Measurements from ENCODE around the gene PRKRA. TPM values are rescaled to one million over a fixed set of nuclear protein-coding genes. Genes with fewer than 3 reads are reported as not detected.

Gene PRKRA
- total and polyA plus RNA-seq, 9 of the 15 experiments (the other 6 are each of a cell fraction or from before 2014, with no cell fraction given): 14.1 to 78.1 (median 52.3) TPM

DNA sequence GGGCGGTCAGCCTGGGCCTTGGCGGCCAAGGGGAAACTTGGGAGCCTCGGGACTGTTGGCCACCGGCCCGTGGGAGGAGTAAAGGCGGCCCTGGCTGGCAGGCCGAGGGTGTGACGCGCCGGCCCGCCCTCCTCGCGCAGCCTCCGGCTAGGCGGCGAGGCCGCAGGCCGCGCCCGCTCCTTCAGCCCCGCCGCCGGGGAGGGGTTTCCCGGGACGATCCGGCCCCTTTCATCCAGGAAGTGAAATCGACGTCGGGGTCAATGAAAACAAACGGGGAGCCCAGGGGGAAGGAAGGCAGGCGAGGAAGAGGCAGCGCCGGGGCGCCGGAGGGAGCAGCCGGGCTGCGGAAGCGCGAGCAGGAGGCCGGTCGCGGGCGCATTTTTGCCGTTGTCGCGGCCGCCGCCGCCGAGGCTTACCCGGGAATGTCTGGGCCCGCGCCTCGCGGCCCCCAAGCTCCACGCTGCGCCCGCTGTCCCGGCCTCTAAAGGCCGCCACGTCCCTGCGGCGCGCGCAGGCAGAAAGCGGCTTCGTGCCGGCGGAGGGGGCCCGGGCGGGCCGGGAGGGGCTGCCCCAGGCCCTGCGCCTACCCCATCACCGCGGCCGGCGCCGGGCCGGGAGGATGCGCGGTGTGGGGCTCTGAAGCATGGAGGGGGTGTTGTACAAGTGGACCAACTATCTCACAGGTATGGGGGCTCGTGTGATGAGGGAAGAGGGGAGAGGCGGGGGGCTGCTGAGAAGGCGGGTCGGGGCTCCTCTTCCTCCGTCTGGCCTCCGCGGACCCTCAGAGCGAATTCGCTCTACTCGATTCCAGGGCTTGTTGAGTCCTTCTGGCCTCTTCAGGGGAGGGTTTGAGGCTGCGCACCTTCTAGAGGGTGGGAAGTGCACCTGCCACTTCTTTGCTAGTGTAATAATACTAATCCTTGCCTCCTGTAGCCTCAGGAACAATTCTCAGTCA is 29.5 kb upstream of the PRKRA start, which contains the start of gene PLEKHA3 (continued):
- TF ChIP-seq, protein P1, sequence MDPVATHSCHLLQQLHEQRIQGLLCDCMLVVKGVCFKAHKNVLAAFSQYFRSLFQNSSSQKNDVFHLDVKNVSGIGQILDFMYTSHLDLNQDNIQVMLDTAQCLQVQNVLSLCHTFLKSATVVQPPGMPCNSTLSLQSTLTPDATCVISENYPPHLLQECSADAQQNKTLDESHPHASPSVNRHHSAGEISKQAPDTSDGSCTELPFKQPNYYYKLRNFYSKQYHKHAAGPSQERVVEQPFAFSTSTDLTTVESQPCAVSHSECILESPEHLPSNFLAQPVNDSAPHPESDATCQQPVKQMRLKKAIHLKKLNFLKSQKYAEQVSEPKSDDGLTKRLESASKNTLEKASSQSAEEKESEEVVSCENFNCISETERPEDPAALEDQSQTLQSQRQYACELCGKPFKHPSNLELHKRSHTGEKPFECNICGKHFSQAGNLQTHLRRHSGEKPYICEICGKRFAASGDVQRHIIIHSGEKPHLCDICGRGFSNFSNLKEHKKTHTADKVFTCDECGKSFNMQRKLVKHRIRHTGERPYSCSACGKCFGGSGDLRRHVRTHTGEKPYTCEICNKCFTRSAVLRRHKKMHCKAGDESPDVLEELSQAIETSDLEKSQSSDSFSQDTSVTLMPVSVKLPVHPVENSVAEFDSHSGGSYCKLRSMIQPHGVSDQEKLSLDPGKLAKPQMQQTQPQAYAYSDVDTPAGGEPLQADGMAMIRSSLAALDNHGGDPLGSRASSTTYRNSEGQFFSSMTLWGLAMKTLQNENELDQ (CRISPR knock-in tag; IDR thresholded peaks at IDR 0.05; ENCODE audit: borderline replicate concordance): no peak
- TF ChIP-seq, protein P2, sequence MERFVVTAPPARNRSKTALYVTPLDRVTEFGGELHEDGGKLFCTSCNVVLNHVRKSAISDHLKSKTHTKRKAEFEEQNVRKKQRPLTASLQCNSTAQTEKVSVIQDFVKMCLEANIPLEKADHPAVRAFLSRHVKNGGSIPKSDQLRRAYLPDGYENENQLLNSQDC (CRISPR knock-in tag; IDR thresholded peaks at IDR 0.05): 0 out of 2 replicates have a peak, but pooled peaks have one; percentile 66
- TF ChIP-seq RBBP5 (IDR thresholded peaks at IDR 0.05; ENCODE audit: borderline replicate concordance, insufficient read depth, low read length, poor library complexity, severe bottlenecking): peak; percentile 93
- peak; percentile 80 for TF ChIP-seq RB1 (IDR thresholded peaks at IDR 0.05; ENCODE audit: low read depth)
- peak in 1 of 2 experiments; percentile 24; a peak in 1 of 4 replicates for TF ChIP-seq SRF (CRISPR knock-in tag; IDR thresholded peaks at IDR 0.05)
- no peak for TF ChIP-seq ZNF445 (CRISPR knock-in tag; IDR thresholded peaks at IDR 0.05; ENCODE audit: low read depth)
- TF ChIP-seq FOXK2 (conservative IDR thresholded peaks at IDR 0.05 in 1 of 2, IDR thresholded peaks at IDR 0.05 in 1 of 2; ENCODE audit: low read depth in 2 of 2): no peak
- TF ChIP-seq ZNF133 (CRISPR knock-in tag; IDR thresholded peaks at IDR 0.05): no peak
- 0 out of 2 replicates have a peak, but pooled peaks have one; percentile 49 for TF ChIP-seq CHCHD3 (CRISPR knock-in tag; IDR thresholded peaks at IDR 0.05)
- TF ChIP-seq, protein P3, sequence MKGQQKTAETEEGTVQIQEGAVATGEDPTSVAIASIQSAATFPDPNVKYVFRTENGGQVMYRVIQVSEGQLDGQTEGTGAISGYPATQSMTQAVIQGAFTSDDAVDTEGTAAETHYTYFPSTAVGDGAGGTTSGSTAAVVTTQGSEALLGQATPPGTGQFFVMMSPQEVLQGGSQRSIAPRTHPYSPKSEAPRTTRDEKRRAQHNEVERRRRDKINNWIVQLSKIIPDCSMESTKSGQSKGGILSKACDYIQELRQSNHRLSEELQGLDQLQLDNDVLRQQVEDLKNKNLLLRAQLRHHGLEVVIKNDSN (CRISPR knock-in tag; IDR thresholded peaks at IDR 0.05): no peak
- no peak for TF ChIP-seq RUNX1 (IDR thresholded peaks at IDR 0.05; ENCODE audit: low read depth)
- TF ChIP-seq BHLHE40 (IDR thresholded peaks at IDR 0.05; ENCODE audit: low read length): peak; percentile 43; the same call in 1 of the 2 replicates
- TF ChIP-seq, protein P4, sequence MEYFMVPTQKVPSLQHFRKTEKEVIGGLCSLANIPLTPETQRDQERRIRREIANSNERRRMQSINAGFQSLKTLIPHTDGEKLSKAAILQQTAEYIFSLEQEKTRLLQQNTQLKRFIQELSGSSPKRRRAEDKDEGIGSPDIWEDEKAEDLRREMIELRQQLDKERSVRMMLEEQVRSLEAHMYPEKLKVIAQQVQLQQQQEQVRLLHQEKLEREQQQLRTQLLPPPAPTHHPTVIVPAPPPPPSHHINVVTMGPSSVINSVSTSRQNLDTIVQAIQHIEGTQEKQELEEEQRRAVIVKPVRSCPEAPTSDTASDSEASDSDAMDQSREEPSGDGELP (CRISPR knock-in tag; IDR thresholded peaks at IDR 0.05; ENCODE audit: borderline replicate concordance): peak; percentile 59; the same call in 1 of the 2 replicates
- no peak for TF ChIP-seq BMI1 (IDR thresholded peaks at IDR 0.05; ENCODE audit: low read length)
- peak; percentile 77 for TF ChIP-seq SUPT5H (IDR thresholded peaks at IDR 0.05)
- no peak for TF ChIP-seq SNRNP70 (optimal IDR thresholded peaks at IDR 0.05; ENCODE audit: low read depth, low read length)
- TF ChIP-seq SIN3B (IDR thresholded peaks at IDR 0.05; ENCODE audit: low read depth): peak; percentile 37; the same call in 1 of the 2 replicates
- TF ChIP-seq TEAD2 (tag; IDR thresholded peaks at IDR 0.05): no peak
- TF ChIP-seq, protein P5, sequence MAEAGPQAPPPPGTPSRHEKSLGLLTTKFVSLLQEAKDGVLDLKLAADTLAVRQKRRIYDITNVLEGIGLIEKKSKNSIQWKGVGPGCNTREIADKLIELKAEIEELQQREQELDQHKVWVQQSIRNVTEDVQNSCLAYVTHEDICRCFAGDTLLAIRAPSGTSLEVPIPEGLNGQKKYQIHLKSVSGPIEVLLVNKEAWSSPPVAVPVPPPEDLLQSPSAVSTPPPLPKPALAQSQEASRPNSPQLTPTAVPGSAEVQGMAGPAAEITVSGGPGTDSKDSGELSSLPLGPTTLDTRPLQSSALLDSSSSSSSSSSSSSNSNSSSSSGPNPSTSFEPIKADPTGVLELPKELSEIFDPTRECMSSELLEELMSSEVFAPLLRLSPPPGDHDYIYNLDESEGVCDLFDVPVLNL (CRISPR knock-in tag; IDR thresholded peaks at IDR 0.05; ENCODE audit: low read depth): no peak
- peak; percentile 73 for TF ChIP-seq PHF20 (IDR thresholded peaks at IDR 0.05; ENCODE audit: partially characterized antibody)

All from K562 (cell line).